ENCODE measurements around the gene FERD3L.

FERD3L gene

DNA sequence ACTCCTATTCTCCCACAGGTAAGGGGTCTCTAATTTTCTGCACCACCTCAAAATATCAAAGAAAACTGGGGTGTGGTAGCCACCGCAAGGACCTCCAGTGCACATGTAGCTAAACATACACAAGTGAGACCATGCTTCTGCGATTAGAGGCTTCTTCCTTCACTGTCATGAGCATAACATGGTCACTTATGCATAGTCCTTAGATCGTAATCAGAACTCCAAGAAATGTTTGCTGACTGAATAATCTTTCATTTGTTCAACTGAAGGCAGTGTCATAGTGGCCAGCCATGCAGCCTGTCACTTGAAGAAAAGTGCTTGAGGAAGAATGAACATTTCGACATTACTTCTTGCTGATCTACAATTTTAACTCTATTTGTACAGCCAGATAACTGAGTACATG lies 42.3 kb downstream of the FERD3L start:
- TF ChIP-seq JUND (IDR thresholded peaks at IDR 0.05; ENCODE audit: low read depth) = no peak
- in situ Hi-C loops (cut with HindIII; ENCODE audit: low pct_unique_long_range_greater_than_20kb, low sequenced_read_pairs) = no loop called here
- peak in 1 of 2 experiments; percentile 18 for DNase-seq (ENCODE audit: low read depth in 1 of 2, low spot score in 1 of 2)

- TF ChIP-seq JUND (IDR thresholded peaks at IDR 0.05; ENCODE audit: low read depth) = no peak
- in situ Hi-C loops (cut with HindIII; ENCODE audit: low pct_unique_long_range_greater_than_20kb, low sequenced_read_pairs) = no loop called here
- no peak for DNase-seq (ENCODE audit: low read depth in 1 of 2, low spot score in 1 of 2)
Observed at GRCh38 chr7:19101909-19102308, 43.3 kb downstream of the FERD3L start.

DNA sequence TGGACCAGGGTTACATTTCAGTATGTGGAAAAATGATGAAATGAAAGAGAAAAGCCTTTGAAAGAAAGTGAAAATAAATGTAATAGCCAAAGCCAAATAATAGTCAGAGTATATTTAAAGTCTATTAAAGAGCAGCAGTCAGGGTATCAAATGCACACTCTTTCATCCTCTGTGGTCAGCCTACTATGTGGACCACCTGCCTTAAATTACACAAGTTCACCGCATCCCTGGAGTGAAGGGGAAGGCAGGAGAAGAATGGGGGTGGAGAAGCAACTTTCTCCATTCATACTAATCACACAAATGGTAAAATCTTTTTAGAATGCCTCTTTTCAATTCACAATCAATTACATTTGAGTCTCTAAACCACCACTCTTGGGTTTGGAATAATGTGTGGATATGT lies 43.7 kb downstream of the FERD3L start:
- in situ Hi-C loops (cut with HindIII; ENCODE audit: low pct_unique_long_range_greater_than_20kb, low sequenced_read_pairs) = no loop called here

DNA sequence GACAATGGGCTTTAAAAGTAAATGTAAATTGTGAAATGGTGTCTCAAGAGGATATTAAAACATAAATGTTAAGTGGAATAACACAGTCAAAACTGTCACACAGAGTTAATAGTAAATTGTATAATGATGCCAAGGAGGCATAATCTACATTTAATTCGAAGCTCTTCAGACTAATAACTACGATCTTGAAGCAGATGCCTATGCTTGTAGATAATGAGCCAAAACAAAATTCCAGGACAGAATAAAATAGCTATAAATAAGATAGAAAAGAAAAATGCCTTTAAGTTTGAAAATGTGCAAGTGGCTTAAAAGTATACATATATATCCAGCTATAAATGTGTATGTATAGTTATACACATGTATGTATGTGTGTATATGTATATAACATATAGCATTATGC lies 45.3 kb downstream of the FERD3L start:
- no peak for TF ChIP-seq JUND (IDR thresholded peaks at IDR 0.05; ENCODE audit: low read depth)
- DNase-seq (ENCODE audit: low read depth in 1 of 2, low spot score in 1 of 2) = no peak
- in situ Hi-C loops (cut with HindIII; ENCODE audit: low pct_unique_long_range_greater_than_20kb, low sequenced_read_pairs) = no loop called here

More for the DNA sequence above, 43.7 kb downstream of the FERD3L start:
- DNase-seq (ENCODE audit: low read depth in 1 of 2, low spot score in 1 of 2) = no peak
- TF ChIP-seq JUND (IDR thresholded peaks at IDR 0.05; ENCODE audit: low read depth) = no peak

- no peak for DNase-seq (ENCODE audit: low read depth in 1 of 2, low spot score in 1 of 2)
- in situ Hi-C loops (cut with HindIII; ENCODE audit: low pct_unique_long_range_greater_than_20kb, low sequenced_read_pairs) = no loop called here
- TF ChIP-seq JUND (IDR thresholded peaks at IDR 0.05; ENCODE audit: low read depth) = no peak
Observed at GRCh38 chr7:19099194-19099593, 46.0 kb downstream of the FERD3L start.

DNA sequence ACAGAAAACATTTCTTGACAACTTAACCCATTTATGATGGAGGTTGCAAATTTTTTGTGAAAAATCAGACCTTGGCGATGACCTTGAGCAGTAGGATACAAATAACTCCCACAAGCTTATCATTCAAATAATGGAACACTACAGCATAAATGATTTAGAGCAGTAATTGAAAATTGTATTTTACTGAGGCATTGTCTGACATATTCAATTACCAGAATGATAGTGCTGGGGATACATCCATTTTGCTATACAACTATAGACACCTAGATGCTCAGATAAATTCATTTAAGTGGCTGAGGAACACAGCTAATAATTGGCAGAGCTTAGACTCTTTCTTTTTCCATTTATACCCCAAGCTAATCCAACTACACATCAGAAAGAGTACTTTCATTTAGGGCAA lies 46.7 kb downstream of the FERD3L start:
- DNase-seq (ENCODE audit: low read depth in 1 of 2, low spot score in 1 of 2) = no peak
- in situ Hi-C loops (cut with HindIII; ENCODE audit: low pct_unique_long_range_greater_than_20kb, low sequenced_read_pairs) = no loop called here
- no peak for TF ChIP-seq JUND (IDR thresholded peaks at IDR 0.05; ENCODE audit: low read depth)

DNA sequence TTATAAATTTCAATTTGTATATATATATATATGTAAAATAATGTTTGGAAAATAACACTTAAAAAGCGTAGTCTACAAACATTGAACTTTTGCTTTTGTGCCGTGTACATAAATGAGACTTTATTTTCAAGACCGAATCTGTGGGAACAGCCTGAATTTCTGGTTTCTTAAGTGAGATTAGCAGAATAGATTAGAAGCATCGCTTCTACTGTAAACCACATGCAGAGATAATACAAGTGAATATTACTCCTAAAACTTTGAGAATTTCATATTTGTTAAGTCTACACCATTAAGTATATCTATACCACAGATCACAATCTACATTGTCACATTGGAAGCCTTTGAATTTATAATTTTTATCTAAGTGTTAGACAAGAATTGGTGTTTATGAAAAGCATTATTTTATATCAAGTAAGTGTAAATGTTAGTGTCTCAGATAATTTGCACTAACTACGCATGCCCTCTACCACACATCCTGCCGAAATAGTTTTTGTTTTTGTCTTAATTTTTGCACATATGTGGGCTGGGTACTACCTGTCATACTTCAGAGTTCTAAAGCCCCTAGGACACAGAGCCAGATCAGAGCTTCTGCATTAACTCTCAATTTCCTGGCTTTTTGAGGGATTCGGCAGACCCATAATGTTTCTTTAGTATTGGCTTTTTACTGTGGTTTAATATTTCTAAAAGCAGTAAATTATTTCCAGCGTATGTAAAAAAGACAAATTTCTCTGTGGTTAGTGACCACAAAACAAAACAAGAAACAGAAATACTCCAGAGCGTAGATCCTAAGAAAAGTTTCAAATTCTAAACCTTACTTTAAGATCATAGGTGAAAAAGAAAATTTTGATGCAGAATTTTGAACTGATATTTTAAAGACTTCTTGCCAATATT lies 47.8 kb downstream of the FERD3L start:
- TF ChIP-seq JUND (IDR thresholded peaks at IDR 0.05; ENCODE audit: low read depth) = no peak
- no peak for DNase-seq (ENCODE audit: low read depth in 1 of 2, low spot score in 1 of 2)
- in situ Hi-C loops (cut with HindIII; ENCODE audit: low pct_unique_long_range_greater_than_20kb, low sequenced_read_pairs) = no loop called here

DNA sequence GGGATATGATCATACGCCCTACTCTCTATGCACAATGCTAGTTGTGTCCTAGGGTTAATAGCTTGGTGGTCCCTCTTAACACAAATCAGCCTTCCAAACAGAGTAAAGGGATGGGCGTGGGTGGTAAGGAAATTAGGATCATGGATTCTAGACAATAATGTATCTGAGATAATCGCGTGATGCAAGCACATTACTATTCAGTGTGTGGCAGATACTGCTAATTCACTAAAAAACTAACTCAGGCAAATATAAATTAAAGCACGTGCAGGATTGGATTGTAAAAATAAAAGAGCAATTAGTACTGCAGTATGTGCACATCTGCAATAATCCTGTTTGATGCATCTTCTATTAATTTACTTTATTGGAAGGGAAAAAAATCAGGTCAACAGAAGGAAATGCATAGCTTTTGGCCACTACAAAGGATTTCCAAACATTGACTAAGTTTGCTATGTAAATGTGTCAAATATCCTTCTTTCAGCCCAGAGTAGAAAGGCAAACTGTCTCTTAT lies 49.8 kb downstream of the FERD3L start:
- no peak for TF ChIP-seq JUND (IDR thresholded peaks at IDR 0.05; ENCODE audit: low read depth)
- in situ Hi-C loops (cut with HindIII; ENCODE audit: low pct_unique_long_range_greater_than_20kb, low sequenced_read_pairs) = no loop called here

More for the DNA sequence above, 49.8 kb downstream of the FERD3L start:
- no peak for DNase-seq (ENCODE audit: low read depth in 1 of 2, low spot score in 1 of 2)

Data from T47D (cell line).